ENCODE results near the gene POLR2B.

The POLR2B gene

DNA sequence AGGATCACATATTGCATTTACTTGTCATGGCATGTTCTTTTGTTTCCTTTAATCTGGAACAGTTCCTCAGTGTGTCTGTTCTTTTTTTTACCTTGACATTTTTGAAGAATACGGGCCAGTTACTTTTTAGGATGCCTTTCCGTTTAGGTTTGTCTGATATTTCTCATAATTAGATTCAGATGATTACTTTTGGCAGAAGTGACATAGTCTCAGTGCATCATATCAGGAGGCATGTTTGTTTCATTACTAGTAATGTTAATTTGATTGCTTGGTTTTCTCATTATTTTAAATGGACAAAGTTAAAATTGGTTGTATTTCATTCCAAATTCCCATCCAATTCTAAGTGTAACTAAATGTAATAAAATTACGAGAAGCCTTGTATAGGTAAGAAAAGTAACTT lies 8.3 kb downstream of the POLR2B start:
- TF ChIP-seq, protein P1, sequence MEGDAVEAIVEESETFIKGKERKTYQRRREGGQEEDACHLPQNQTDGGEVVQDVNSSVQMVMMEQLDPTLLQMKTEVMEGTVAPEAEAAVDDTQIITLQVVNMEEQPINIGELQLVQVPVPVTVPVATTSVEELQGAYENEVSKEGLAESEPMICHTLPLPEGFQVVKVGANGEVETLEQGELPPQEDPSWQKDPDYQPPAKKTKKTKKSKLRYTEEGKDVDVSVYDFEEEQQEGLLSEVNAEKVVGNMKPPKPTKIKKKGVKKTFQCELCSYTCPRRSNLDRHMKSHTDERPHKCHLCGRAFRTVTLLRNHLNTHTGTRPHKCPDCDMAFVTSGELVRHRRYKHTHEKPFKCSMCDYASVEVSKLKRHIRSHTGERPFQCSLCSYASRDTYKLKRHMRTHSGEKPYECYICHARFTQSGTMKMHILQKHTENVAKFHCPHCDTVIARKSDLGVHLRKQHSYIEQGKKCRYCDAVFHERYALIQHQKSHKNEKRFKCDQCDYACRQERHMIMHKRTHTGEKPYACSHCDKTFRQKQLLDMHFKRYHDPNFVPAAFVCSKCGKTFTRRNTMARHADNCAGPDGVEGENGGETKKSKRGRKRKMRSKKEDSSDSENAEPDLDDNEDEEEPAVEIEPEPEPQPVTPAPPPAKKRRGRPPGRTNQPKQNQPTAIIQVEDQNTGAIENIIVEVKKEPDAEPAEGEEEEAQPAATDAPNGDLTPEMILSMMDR (IDR thresholded peaks at IDR 0.05) = no peak

DNA sequence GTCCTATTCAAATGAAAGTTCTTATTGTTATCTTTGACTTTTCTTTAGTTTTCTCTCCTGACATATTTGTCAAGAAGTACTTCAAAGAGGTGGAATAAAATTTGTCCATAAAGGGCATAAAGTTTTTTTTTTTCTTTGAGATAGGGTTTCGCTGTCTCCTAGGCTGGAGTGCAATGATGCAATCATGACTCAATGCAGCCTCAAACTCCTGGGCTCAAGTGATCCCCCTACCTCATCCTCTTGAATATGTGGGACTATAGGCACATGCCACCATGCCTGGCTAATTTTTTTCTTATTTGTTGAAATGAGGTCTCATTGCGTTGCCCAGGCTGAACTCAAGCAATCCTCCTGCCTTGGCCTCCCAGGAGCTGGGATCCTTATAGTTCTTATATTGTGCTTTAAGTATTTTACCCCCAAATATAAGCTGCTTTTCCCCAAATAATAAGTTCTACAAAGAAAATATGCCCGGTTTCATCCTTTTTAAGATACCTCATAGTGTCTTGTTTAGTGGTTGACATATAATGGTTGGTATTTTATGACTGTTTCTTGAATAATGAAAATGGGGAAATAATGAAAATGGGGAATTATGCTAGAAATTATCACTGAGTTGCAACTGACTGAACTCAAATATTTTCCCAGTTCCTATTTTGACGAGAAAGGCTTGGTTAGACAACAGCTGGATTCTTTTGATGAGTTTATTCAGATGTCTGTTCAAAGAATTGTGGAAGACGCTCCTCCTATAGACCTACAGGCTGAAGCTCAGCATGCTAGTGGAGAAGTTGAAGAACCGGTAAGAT lies 11.6 kb downstream of the POLR2B start:
- TF ChIP-seq, protein P1 (IDR thresholded peaks at IDR 0.05) = no peak

DNA sequence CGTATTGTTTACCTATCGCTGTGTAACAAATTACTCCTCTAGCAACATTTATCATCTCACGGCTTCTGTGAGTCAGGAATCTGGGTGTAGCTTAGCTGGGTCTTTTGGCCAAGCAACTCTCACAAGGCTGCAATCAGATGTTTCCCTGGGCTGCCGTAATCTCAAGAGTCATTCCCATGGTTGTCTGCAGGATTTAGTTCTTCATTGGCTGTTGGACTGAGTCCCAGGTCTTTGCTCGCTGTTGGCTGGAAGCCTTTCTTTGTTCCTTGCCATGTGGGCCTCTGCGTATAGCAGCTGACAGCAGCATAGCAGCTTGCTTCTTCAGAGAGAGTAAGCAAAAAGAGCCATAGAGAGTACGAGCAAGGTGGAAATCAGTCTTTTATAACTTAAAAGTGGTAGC lies 16.8 kb downstream of the POLR2B start:
- TF ChIP-seq, protein P1 (IDR thresholded peaks at IDR 0.05) = no peak

DNA sequence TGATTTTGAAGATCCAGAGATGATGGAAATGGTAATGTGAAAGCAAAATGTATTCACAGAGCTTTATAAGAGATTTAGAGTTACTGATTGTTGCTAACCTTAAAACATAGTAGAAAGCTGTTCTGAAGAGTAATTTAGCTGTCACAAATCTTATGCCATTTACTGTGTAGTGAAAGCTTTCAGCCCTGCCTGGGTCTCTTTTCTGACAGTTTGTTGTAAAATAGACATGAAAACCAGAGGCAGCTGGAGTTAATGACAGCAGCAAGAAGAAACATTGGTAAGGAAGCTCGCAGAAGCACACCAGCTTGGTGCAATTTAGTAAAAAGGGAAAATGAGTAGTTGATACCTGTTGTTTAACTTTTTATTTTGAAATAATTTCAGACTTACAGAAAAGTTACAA lies 21.1 kb downstream of the POLR2B start:
- TF ChIP-seq, protein P1 (IDR thresholded peaks at IDR 0.05) = no peak

DNA sequence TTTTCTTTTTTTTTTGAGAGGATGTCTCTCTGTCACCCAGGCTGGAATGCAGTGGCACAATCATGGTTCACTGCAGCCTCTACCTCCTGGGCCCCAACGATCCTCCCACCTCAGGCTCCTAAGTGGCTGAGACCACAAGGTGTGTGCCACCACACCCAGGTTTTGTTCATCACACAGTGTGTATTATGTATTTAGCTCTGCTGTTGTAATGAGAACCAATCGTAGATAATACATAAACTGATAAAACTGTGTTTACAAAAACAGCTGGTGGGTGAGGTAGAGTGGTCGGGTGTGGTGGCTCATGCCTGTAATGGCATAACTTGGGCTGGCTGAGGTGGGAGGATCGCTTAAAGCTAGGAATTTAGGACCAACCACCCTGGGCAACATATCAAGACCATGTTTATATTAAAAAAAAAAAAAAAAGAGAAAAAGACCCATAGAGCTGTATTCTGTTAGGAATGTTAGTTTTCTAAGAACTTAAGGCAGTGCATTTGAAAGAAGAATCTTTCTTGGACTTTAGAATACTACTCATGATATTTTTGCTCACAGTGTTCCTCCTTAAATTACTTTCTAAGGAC lies 34.9 kb downstream of the POLR2B start:
- TF ChIP-seq, protein P1 (IDR thresholded peaks at IDR 0.05) = no peak

DNA sequence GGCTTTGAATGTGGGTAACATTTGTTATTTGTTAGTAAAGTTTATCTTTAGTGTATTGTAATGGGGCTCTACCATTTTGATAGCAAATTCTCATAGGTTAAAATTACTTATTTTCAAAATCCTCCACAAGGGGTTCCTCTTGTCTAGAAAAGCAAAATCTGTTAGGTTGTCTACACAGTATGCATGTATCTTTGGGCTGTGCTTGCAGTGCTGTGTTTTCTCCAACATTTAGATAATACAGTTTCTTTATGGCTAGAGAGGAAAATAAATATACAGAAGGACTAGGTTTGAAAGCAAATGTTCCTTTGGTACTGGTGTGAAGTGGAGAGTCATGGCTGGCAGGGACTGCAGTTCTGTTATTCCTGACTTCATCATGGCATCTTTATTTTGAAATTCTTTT lies 40.3 kb downstream of the POLR2B start:
- TF ChIP-seq, protein P1 (IDR thresholded peaks at IDR 0.05) = no peak

DNA sequence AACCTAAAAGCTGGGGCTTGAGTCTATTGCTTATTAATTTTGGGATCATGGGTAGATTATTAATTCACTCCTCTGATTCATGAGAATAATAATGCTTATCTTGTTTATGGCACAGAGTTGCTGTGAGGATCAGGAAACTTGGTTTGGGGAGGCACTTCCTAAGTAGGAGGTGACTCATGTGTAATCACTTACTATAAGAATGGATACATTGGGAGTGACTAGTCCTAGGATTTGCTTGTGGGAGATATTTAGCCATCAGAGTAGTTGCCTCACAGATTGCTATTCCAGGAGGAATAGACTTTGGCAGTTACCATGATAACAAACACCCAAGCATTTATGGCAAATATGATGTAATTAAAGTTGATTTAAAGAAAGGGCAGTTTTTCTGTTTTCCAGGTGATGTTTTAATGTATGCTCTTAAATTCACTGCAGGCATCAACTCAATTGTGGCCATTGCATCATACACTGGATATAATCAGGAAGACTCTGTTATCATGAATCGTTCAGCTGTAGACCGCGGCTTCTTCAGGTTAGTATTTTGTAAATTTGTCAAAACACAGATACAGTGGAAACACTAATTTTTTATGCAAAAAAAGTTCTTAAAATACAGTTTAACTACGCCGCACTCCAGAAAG lies 41.9 kb downstream of the POLR2B start:
- TF ChIP-seq, protein P1 (IDR thresholded peaks at IDR 0.05) = no peak

All from LNCAP (cell line).